Thymus (tissue), 11 donors: ENCODE results near the gene RPL27A. TPM values are rescaled to one million over a fixed set of nuclear protein-coding genes. Genes with fewer than 3 reads are reported as not detected.

Experiments used
- DNase-seq, 9 donors: peaks; one replicate each; pipeline ENCODE4 v3.0.0-alpha.2; 2013; ENCODE audit warnings: low spot score in 9 of 9, low read depth in 6 of 9, missing footprints in 1 of 9
- H3K27ac ChIP-seq, 2 donors: one replicate each; pipeline ENCODE4 v1.5.1; 2013; ENCODE audit warnings: control low read depth in 1 of 2, low read depth in 1 of 2, low read length in 1 of 2, mild to moderate bottlenecking in 1 of 2, moderate library complexity in 1 of 2
- H3K27me3 ChIP-seq, 2 donors: one replicate each; pipeline ENCODE4 v1.5.1; 2013; ENCODE audit warnings: low read length in 1 of 2; ENCODE audit not compliant: control insufficient read depth in 2 of 2, insufficient read depth in 1 of 2
- H3K36me3 ChIP-seq, 2 donors: one replicate each; pipeline ENCODE4 v1.5.1; 2013; ENCODE audit warnings: low read length in 1 of 2, mild to moderate bottlenecking in 1 of 2, moderate library complexity in 1 of 2; ENCODE audit not compliant: control insufficient read depth in 2 of 2, insufficient read depth in 2 of 2
- H3K4me1 ChIP-seq, 2 donors: one replicate each; pipeline ENCODE4 v1.5.1; 2013; ENCODE audit warnings: low read length in 2 of 2; ENCODE audit not compliant: control insufficient read depth in 2 of 2, insufficient read depth in 2 of 2
- H3K4me3 ChIP-seq, 2 donors: one replicate each; pipeline ENCODE4 v1.5.1; 2013; ENCODE audit warnings: low read length in 2 of 2, control low read depth in 1 of 2, mild to moderate bottlenecking in 1 of 2
- H3K9me3 ChIP-seq, 2 donors: one replicate each; pipeline ENCODE4 v1.5.1; 2013; ENCODE audit warnings: low read length in 1 of 2, mild to moderate bottlenecking in 1 of 2; ENCODE audit not compliant: control insufficient read depth in 2 of 2, insufficient read depth in 1 of 2
- WGBS: extraction: QIAGEN DNeasy Blood & Tissue Kit; methylation state at CpG from one replicate; pipeline ENCODE4 v1.1.7; 2013; 5-methylcytosine and 5-hydroxymethylcytosine counted together
- polyA plus RNA-seq: library from polyadenylated mRNA; stranded (reverse); fragments of 200-250 nt; gene quantifications from one replicate; pipeline ENCODE4 v1.2.3, GENCODE V29; 2013
- total RNA-seq: library from RNA; stranded (reverse); fragments of 120-200 nt; gene quantifications from one replicate; pipeline ENCODE4 v1.2.4, GENCODE V29; 2013
- donor health status: healthy.

RPL27A gene
- total and polyA plus RNA-seq, 2 donors, result 2,501 to 4,277 TPM

DNA sequence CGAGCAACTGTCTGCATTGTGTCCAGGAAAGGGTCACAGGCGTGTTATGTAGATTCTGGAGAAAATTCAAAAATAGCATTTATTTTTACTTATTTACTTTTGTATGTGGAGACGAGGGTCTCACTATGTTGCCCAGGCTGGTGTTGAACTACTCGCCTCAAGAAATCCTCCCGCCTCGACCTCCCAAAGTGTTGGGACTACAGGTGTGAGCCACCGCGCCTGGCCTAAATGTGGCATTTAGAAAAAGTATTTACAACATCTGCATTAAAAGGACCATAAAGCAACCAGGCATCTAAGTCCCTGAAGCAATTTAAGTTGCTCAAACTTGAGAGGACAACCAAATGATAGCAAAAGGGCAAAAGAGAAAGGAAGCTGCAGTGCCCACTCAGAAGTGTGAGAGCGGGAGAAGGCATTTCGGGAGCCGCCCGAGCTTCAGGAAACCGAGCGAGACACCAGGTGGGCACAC, 722 bp upstream of the RPL27A start:
- Histone ChIP-seq H3K27ac (peak overlapping the region; percentile 90 to 98), H3K27me3 (no peaks in the 10 kb centered on the region), H3K36me3 (peaks cover 21 to 32% of the 10 kb centered on the region in 2 donors), H3K4me3 (peak overlapping the region; percentile 76 to 84), H3K9me3 (no peaks in the 10 kb centered on the region), H3K4me1 (peaks cover 12 to 14% of the 10 kb centered on the region in 2 donors)
- 38% methylated on average over 14 of the region's 14 CpGs for WGBS
- DNase-seq, result peak in 1 of 9 donors; percentile 11

- DNase-seq, result peak in 2 of 9 donors; percentile 12 to 16
- WGBS, result 12% methylated on average over 27 of the region's 27 CpGs
- Histone ChIP-seq H3K27me3 (no peaks in the 10 kb centered on the region), H3K4me1 (peaks cover 14 to 21% of the 10 kb centered on the region in 2 donors), H3K4me3 (peak overlapping the region; percentile 76 to 84), H3K9me3 (no peaks in the 10 kb centered on the region), H3K27ac (peak overlapping the region; percentile 83 to 90), H3K36me3 (peaks cover 21 to 33% of the 10 kb centered on the region in 2 donors)
Measured at GRCh38 chr11:8683115-8683807, 669 bp downstream of the RPL27A start.

- 92% methylated on average over 6 of the region's 6 CpGs for WGBS
- Histone ChIP-seq H3K4me3 (peak overlapping the region in 1 of 2 donors; percentile 84), H3K4me1 (peaks cover 14 to 24% of the 10 kb centered on the region in 2 donors), H3K27me3 (no peaks in the 10 kb centered on the region), H3K27ac (no peak overlapping the region), H3K9me3 (no peaks in the 10 kb centered on the region), H3K36me3 (peaks cover 21 to 32% of the 10 kb centered on the region in 2 donors)
- DNase-seq, result no peak
Measured at GRCh38 chr11:8684600-8685290, 2.2 kb downstream of the RPL27A start.

DNA sequence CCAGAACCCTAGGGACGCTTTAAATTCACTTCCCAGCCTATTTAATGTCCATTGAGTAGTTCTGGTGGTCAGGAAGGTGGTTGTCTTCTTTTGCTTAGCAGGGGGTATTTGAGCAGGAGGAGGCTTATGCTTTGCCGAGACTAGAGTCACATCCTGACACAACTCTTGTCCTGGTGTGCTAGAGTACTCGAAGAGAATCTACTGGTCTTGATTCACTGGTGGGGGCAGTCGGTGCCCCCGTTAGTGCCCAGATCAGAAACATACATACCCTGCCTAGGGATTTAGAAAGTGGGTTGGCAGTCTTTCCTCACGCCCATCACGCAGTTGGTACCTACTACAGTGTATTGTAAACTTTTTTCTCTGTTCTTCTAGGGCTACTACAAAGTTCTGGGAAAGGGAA, 2.7 kb downstream of the RPL27A start:
- Histone ChIP-seq H3K27ac (no peak overlapping the region), H3K27me3 (no peaks in the 10 kb centered on the region), H3K4me1 (peaks cover 17 to 28% of the 10 kb centered on the region in 2 donors), H3K36me3 (peaks cover 21 to 32% of the 10 kb centered on the region in 2 donors), H3K9me3 (no peaks in the 10 kb centered on the region), H3K4me3 (no peak overlapping the region)
- no peak for DNase-seq
- 90% methylated on average over 7 of the region's 7 CpGs for WGBS

GRCh38 chr11:8685820-8686219, 3.2 kb downstream of the RPL27A start:
- Histone ChIP-seq H3K4me1 (peaks cover 17 to 28% of the 10 kb centered on the region in 2 donors), H3K27me3 (no peaks in the 10 kb centered on the region), H3K9me3 (no peaks in the 10 kb centered on the region), H3K27ac (no peak overlapping the region), H3K4me3 (no peak overlapping the region), H3K36me3 (peaks cover 21 to 32% of the 10 kb centered on the region in 2 donors)
- WGBS, result 94% methylated on average over 2 of the region's 2 CpGs
- no peak for DNase-seq

GRCh38 chr11:8686325-8686724, 3.7 kb downstream of the RPL27A start:
- H3K9me3 ChIP-seq, result no peaks in the 10 kb centered on the region
- peaks cover 21 to 35% of the 10 kb centered on the region in 2 donors for H3K36me3 ChIP-seq
- DNase-seq, result no peak
- H3K27ac ChIP-seq, result no peak overlapping the region
- 97% methylated on average over 7 of the region's 7 CpGs for WGBS
- H3K4me1 ChIP-seq, result peaks cover 17 to 28% of the 10 kb centered on the region in 2 donors
- H3K27me3 ChIP-seq, result no peaks in the 10 kb centered on the region
- H3K4me3 ChIP-seq, result no peak overlapping the region

GRCh38 chr11:8688414-8689362, 6.1 kb downstream of the RPL27A start:
- peak overlapping the region; percentile 90 to 91 for H3K27ac ChIP-seq
- 4% methylated on average over 56 of the region's 56 CpGs for WGBS
- peak overlapping the region; percentile 69 to 82 for H3K4me3 ChIP-seq
- peaks cover 21 to 43% of the 10 kb centered on the region in 2 donors for H3K36me3 ChIP-seq
- DNase-seq, result peak; percentile 42 to 87 (median 72)
- H3K4me1 ChIP-seq, result peaks cover 10 to 22% of the 10 kb centered on the region in 2 donors
- no peaks in the 10 kb centered on the region for H3K27me3 ChIP-seq
- no peaks in the 10 kb centered on the region for H3K9me3 ChIP-seq

DNA sequence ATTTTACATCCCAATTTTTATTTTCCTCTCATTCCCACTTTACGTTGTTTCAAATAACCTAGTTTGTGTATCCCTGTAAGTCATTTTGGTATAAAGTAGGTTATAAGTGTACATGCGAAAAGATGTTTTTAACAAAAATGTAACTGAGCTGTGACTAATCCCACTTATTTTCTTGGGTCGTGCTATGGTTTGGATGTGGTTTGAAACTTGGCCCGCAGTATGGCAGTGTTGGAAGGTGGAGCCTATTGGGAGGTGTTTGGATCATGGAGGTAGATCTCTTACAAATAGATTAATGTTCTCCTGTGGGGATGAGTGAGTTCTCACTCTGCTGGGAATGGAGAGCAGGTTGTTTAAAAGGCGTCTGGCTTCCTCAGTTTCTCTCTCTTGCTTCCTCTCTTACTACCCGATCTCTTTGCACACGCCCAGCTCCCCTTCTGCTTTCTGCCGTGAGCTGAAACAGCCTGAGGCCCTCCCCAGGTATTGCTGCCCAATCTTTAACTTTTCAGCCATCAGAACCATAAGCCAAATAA, 7.2 kb downstream of the RPL27A start:
- WGBS, result 96% methylated on average over 8 of the region's 8 CpGs
- no peaks in the 10 kb centered on the region for H3K27me3 ChIP-seq
- H3K4me1 ChIP-seq, result peaks cover 3 to 16% of the 10 kb centered on the region in 2 donors
- H3K4me3 ChIP-seq, result peak overlapping the region in 1 of 2 donors; percentile 82
- no peak for DNase-seq
- H3K27ac ChIP-seq, result peak overlapping the region in 1 of 2 donors; percentile 90
- no peaks in the 10 kb centered on the region for H3K9me3 ChIP-seq
- peaks cover 14 to 37% of the 10 kb centered on the region in 2 donors for H3K36me3 ChIP-seq
